ENCODE measurements around the gene CNIH4.
"Not testable (repeated sequence)": the region's sequence is repeated elsewhere in the genome, so short reads cannot be mapped to it uniquely, and the experiment has no call there.

CNIH4 gene

DNA sequence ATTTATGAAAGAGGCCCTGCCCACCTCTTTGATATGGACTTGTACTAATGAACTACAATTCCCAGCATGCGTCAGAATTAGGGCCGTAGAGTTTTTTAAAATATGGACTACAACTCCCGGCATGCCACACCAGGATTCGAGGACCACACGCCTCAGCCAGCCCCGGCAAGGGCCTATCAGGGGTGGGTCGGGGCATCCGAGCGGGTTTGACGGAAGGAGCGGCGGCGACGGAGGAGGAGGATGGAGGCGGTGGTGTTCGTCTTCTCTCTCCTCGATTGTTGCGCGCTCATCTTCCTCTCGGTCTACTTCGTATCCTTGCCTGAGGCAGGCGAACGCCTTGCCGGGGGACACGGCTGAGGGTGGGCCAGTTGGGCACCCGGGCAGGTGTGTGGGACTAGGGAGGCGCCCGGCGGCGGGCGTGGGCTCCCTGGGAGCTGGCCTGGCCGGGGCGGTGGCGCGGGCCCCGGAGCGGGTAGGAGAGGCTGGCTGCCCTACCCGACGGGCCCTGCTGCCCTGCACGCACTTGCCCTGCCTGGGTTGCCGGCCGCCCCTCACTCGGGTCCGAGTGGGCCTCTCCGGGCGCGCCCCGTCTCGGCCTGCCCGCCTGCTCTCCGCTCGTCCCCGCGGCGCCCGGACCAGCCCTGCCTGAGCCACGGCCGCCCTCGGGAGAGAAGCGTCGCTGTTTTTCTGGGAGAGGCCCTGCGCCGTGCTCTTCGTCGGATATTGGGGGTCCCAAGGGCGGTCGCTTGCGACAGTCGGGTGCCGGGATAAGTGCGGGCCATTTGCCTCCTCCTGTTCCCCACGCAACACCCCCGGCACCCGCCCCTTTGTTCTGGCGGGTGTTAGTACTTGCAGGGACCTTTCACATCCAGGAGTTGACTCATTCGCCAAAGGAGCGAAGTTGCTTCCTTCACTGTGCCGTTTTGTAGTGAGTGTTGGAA, at the start of gene CNIH4:
TSS of gene CNIH4 (plus strand) at position 195 of the 941 bp plus-strand sequence. CDS start at position 241, 46 bp downstream.
- peak; percentile 87 for DNase-seq

DNA sequence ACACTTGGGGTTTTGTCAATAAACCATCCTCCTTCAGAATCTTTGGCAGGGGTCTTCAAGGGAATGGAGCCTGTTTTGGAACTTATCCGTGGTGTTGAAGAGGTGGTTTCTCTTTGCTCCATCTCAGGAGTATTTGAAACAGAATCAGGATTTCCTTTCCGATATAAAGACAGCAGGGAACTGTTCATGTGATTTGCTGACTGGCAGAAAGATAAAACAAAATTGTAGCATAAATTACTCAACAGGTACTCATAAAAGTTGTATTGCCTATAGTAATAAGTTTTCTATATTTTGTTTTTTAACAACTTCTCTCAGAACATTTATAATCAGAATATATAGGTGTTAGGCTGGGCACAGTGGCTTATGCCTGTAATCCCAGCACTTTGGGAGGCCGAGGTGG, 48.6 kb upstream of the CNIH4 start:
- no peak for DNase-seq

DNA sequence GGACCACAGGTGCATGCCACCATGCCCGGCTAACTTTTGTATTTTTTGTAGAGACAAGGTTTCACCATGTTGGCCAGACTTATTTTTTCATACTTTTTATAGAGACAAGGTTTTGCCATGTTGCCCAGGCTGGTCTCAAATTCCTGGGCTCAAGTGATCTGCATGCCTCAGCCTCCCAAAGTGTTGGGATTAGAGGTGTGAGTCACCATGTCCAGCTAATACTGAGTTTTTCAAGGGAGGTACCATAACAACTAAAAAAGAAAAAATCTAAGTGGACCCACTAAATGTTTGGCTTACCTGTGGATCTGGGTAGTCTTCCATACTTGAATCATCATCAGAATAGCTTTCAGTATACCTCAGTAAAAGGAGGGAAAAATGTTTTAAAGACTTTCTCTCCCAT, 45.2 kb upstream of the CNIH4 start:
- not testable (repeated sequence) for DNase-seq

DNA sequence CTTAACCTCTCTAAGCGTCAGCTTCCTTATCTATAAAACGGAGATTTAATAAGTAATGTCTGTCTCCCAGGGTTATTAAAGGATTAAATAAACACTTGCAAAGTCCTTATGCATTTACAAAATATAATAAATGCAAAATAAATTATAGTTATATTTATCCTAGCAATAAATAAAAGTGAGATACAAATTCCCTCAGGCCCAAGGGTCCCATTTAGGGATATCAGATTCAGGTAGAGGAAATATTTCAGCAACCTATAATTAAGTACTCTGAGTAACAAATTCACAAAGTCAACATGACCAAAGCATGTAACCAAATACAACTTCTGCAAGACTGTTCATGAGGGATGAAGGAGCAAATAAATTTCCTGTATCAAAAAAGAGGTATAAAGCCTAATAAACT, 44.7 kb upstream of the CNIH4 start:
- DNase-seq: no peak

DNA sequence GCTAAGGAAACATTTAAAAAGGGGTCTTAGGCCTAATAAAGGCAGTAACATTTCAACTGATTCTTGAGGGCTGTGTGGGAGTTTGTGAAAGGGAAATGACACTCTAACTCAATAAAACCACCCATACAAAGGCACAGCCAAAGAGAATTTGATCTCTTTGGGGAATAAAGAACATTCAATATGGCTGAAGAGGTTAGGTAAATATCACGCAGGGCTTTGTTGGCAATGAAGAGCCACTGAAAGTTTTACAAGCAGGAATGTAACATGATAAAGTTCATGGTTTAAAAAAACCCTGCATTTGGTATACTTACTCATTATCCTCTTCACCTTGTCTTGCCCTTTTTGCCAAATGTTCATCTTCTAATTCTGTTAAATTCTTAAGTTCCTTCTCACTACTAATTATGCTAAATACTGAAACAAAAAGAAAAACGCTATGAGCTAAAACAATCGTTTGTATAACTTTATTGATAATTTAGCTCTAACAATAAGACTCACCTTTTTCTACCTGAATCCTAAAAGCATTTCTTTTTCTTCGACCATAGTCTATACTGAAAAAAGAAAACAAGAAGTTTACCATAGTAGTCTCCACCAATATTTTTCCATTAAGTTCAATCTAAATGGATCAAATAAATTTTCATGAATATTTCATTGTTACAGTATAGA, 39.2 kb upstream of the CNIH4 start:
- DNase-seq: no peak

DNA sequence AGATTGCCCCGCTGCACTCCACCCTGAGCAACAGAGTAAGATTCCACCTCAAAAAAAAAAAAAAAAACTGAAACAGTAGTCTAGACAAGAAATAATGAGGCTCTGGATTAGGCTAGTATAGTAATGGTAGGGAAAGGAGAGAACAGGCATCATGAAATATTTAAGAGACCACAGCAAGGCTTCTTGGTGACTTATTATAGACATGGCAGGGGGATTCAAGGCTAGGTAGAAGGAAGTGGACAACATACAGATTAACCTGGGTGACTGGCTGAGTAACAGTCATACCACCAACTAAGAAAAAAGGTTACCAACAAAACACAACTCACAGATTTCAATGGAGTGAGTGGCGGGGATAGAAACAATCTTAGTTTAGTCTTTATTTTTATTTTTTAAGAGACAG, 35.0 kb upstream of the CNIH4 start:
- no peak for DNase-seq

DNA sequence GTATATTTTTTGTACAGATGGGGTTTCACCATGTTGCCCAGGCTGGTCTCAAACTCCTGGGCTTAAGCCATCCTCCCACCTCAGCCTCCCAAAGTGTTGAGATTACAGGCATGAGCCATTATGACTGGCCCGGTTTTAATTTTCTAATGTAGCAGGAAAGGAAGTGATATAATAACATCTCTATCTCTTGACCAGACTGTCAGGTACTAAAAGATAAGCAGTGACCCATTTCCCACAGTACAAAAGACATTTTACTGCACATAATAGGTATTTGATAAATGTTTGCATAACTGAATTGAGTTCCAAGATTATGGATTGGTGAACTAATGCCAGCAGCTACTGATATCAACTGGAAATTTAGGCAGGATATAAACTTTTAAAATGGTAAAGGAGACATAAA, 30.7 kb upstream of the CNIH4 start:
- no peak for DNase-seq

DNA sequence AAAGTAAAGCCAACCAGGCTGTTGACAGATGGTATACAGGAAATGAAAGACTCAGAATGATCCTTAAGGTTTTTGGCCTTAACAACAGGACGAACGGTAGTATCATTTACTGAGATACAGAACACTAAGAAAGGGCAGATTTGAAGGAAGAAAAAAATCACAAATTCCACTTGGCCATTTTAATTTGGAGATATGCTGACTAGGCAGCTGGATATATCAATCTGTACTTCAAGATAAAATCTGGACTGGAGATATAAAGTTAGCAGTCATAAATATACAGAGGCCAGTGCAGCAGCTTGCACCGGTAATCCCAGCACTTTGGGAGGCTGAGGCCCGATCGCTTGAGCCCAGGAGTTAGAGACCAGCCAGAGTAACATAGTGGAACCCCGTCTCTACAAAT, 28.0 kb upstream of the CNIH4 start:
- no peak for DNase-seq

DNA sequence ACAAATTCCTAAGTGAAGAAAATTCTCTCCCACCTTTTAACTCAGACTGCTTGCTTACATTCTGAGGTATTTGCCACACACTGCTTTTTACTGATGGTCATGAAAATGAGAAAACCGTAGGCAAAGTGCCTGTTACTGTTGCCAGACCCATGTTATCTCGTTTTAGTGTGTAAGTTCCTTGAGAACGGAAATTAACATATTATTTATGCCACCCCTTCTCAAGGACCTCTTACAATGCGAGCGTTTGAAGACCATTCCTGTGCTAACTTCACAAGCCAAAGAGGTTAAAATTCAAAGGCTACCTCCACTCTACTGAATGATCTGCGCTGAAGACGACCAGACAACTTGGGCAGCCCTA, 27.2 kb upstream of the CNIH4 start:
- DNase-seq: no peak

DNA sequence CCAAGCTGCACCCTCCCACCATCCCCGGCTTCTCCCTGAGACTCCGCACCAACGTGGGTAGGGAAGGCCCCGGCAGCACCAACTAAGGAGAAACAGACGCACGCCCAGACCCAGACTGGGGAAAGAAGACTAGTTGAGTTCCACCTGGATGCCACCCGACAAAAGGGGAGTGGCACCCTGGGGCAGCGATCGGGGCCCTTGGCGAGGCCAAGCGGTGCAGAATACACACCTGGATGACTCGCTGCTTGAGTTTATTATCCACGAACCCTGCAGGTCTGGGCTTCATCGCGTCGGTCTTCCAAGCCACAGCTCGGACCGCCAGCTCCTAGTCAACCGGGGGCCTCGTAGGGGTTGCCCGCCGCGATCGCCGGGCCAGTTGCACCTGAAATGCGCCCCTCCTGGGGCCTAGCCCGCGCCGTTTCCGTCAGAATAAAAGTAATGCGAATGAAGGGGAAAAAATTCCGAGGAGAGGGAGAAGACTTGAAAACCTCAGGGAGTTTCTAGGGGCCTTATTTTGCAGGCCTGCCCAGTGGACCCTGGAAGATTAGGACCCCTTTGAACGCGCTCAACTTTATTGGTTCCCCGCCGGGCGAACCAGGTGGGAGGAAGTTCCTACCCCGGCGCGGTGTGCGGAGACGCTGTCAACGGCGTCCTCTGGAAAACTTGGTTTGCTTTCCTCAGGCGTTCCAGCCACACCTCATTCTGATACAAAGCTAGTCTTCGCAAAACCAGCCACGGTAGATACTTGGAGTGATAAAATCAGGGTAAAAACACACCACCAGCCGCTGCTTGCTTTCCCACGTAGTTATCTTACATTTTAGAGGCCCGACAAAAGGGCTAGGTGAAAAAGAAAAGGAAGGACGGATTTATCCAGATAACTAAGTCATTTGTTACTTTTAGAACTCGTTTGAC, 26.6 kb upstream of the CNIH4 start, which contains the start of gene NVL:
TSS of gene NVL (minus strand) at position 331 of the 912 bp plus-strand sequence. CDS start at position 286, 45 bp downstream.
- peak; percentile 77 for DNase-seq

DNA sequence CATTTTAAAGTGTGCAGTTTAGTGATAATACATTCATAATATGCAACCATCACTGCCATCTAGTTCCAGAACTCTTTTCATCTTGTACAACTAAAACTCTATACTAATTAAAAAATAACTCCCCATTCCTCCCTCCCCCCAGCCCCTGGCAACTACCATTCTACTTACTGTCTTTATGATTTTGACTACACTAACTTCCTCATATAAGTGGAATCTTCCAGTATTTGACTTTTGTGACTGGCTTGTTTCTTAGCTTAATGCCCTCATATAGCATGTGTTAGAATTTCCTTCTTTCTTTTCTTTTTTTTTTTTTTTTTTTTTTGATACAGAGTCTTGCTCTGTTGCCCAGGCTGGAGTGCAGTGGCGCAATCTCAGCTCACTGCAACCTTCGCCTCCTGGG, 25.4 kb upstream of the CNIH4 start:
- no peak for DNase-seq

DNA sequence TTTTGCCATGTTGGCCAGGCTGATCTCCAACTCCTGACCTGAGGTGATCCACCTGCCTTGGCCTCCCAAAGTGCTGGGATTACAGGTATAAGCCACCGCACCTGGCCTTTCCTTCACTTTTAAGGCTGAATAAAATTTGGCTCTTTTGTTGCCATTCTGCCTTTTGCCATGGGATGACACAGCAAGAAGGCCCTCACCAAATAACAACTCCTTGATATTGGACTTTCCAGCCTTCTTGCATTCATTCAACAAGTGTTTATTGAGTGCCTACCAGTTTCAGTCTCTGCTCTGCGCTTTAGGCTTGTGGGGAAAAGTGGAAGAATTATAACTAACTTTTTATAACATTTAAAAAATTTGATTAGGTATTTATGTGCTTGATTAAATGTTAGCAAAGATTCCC, 24.9 kb upstream of the CNIH4 start:
- no peak for DNase-seq

DNA sequence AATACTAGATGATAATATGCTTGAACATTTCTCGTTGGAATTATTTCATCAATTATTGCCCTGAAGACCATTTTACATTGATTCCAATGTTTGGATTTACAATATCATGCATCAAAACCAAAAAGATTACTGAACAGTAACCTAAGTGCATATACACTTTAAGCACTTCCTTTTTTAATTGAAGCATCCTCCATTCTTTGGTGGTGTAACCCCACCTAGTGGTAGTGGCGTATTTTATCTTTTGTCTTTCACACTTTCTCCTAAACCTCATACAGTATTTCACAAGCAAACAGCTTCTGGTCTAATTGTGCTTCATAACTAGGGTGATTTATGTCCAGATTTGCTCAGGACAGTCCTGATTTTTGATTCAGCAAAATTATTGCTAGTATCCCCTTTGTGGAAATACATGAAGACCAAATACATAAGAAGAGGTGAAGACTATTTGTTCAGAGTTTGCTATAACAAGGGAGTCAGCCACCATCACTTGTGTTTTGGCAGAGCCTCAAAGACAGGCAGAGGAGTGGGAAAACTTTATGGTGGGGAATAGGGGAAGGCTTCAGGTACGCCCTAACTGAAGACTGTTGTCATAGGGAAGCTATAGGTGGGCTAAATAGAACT, 23.3 kb upstream of the CNIH4 start:
- peak; percentile 52 for DNase-seq

DNA sequence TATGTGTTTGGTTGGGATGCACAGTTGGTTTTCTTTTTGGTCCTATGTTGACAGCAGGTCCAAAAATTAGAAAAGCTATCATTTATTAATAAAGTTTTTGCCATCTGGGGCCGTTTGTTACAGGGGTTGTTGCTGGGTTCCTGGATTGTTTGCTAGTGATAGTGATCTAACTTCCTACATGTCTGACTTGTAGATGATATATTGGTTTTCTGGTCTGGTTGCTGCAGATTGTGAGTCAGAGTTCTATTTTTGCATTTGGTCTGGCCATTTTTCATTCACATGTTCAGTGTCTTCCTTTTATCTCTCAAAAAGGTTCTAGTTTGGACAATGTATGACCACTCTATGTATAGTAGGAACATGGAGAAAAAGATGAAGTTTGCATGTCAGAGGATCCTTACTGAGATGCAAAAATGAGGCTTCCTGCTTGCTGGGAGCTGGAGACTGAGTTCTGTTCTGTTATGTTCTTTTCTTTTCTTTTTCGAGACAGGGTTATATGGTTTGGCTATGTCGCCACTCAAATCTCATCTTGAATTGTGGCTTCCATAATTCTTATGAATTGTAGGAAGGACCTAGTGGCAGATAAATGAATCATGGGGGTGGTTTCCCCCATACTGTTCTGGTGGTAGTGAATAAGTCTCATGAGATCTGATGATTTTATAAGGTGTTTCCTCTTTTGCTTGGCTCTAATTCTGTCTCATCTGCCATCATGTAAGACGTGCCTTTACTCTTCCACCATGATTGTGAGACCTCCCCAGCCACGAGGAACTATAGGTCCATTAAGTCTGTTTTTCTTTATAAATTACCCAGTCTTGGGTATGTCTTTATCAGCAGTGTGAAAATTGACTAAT, 22.5 kb upstream of the CNIH4 start:
- DNase-seq: no peak

DNA sequence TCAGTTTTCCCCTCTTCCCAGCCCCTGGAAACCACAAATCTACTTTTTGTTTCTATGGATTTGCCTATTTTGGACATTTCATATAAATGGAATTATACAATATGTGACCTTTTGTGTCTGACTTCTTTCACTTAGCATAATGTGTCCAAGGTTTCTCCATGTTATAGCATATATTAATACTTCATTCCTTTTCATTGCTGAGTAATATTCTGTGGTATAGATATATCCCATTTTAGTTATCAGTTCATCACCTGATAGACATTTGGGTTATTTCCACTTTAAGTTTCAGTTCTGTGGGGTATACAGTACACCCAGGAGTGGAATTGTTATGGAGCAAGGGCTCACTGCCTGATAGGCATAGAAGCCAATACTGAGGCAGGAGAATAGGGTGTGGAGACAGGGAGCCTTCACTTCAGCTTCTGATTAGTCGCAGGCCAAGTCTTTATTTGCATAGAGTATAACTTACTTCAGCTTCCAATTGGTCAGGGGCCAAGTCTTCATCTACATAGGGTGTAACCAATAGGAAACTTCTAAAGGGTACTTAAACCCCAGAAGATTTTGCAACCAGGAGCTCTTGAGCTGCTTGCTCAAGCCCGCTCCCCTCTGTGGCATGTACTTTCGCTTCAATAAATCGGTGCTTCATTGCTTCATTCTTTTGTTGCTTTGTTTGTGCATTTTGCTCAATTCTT, 18.4 kb upstream of the CNIH4 start:
- DNase-seq: no peak

DNA sequence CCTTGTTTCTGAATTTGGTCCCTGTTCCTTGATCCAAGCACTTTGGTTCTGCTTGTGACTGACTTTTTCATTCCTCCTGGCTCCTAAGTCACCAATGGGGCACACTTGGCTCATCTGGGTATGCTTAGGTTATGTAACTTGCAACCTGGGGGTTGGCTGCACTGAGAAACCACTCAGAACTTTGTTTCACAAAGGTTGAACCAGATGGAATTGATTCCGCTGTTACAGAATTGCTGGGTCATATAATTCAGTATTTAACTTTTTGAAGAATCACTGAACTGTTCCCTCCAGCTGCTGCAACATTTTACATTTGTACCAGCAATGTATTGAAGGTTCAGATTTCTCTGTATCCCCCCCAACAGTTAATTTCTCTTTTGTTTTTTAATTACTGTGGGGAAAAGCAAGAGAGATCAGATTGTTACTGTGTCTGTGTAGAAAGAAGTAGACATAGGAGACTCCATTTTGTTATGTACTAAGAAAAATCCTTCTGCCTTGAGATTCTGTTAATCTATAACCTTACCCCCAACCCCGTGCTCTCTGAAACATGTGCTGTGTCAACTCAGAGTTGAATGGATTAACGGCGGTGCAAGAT, 17.1 kb upstream of the CNIH4 start:
- DNase-seq: no peak

DNA sequence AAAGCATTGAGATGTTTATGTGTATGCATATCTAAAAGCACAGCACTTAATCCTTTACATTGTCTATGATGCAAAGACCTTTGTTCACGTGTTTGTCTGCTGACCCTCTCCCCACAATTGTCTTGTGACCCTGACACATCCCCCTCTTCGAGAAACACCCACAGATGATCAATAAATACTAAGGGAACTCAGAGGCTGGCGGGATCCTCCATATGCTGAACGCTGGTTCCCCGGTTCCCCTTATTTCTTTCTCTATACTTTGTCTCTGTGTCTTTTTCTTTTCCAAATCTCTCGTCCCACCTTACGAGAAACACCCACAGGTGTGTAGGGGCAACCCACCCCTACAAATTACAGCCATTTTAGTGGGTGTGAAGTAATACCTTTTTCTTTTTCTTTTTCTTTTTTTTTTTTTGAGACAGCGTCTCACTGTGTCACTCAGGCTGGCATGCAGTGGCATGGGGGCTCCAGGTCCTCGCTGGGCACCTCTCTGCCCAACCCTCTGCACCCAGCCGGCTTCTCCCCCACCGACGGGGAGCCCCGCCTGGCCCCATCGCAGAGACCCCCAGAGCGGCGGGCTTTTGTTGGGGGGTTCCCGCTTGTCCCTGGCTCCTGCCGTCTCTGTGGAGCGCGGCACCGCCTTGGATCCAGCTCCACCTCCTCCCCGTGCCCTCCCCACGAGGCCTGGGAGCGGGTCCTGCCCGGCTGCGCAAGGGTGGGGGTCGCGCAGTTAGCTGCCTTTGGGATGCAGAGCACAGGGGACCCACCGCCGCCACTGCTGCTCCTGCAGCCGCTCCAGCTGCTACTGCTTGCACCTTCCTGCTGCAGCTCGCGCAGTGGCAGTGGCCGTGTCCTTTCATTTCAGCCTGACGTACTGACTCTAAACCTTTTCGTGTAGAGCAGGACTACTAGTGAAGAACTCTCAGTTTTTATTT, 16.0 kb upstream of the CNIH4 start:
- DNase-seq: not testable (repeated sequence)

DNA sequence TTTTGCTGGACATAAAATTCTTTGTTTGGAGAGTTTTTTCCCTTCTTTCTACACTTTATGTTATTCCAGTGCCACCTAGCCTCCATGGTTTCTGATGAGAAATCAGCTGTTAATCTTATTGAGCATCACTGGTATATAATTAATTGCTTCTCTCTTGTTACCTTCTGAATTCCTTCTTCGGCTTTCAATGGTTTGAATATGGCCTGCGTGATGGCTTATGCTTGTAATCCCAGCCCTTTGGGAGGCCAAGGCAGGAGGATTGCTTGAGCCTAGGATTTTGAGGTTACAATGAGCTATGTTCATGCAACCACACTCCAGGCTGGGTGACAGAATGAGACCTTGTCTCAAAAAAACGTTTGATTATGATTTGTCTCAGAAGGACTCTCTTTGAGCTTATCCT, 13.0 kb upstream of the CNIH4 start:
- no peak for DNase-seq

DNA sequence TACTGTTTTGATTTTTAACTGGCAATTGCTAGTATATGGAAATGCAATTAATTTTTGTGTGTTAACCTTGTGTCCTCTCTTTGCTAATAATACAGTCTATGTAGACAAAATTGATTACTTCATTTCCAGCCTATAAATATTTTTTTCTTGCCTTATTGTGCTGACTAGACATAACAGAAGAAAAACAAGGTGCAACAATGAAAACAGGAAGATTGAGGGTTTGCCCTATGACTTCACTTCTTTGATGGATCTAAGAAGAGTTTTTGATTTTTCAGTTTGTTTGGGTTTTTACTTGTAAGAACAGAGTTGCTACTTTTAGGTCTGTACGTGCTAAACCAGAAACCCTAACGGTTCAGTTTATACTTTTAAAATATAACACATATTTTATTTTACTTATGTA, 8.5 kb upstream of the CNIH4 start:
- DNase-seq: no peak

DNA sequence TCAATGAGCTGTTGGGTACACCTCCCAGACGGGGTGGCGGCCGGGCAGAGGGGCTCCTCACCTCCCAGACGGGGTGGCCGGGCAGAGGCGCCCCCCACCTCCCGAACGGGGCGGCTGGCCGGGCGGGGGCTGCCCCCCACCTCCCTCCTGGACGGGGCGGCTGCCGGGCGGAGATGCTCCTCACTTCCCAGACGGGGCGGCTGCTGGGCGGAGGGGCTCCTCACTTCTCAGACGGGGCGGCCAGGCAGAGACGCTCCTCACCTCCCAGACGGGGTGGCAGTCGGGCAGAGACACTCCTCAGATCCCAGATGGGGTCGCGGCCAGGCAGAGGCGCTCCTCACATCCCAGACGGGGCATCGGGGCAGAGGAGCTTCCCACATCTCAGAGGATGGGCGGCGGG, 7.0 kb upstream of the CNIH4 start:
- not testable (repeated sequence) for DNase-seq
